GM12875 (cell line): ENCODE results near the gene KRTAP5-10.
"Not testable (repeated sequence)": the region's sequence is repeated elsewhere in the genome, so short reads cannot be mapped to it uniquely, and the experiment has no call there.

Experiments used
- H3K4me3 ChIP-seq: one replicate; pipeline ENCODE4 v1.5.1; 2011; ENCODE audit warnings: low read depth, low read length, control low read depth
- TF ChIP-seq, protein P1 (sequence below): IDR thresholded peaks from 2 replicates; pipeline ENCODE4 v1.5.1; 2011; ENCODE audit warnings: low read depth, mild to moderate bottlenecking, control low read depth, inconsistent platforms, low read length, moderate library complexity, borderline replicate concordance; ENCODE audit not compliant: insufficient read depth

The KRTAP5-10 gene

GRCh38 chr11:71527576-71528210 is 37.7 kb upstream of the KRTAP5-10 start:
- H3K4me3 ChIP-seq = no peak overlapping the region
- TF ChIP-seq, protein P1, sequence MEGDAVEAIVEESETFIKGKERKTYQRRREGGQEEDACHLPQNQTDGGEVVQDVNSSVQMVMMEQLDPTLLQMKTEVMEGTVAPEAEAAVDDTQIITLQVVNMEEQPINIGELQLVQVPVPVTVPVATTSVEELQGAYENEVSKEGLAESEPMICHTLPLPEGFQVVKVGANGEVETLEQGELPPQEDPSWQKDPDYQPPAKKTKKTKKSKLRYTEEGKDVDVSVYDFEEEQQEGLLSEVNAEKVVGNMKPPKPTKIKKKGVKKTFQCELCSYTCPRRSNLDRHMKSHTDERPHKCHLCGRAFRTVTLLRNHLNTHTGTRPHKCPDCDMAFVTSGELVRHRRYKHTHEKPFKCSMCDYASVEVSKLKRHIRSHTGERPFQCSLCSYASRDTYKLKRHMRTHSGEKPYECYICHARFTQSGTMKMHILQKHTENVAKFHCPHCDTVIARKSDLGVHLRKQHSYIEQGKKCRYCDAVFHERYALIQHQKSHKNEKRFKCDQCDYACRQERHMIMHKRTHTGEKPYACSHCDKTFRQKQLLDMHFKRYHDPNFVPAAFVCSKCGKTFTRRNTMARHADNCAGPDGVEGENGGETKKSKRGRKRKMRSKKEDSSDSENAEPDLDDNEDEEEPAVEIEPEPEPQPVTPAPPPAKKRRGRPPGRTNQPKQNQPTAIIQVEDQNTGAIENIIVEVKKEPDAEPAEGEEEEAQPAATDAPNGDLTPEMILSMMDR = no peak

- no peak overlapping the region for H3K4me3 ChIP-seq
- TF ChIP-seq, protein P1 = no peak
These were observed 34.8 kb upstream of the KRTAP5-10 start for GRCh38 chr11:71530602-71531001.

- TF ChIP-seq, protein P1 = no peak
- H3K4me3 ChIP-seq = no peak overlapping the region
These were observed 33.2 kb upstream of the KRTAP5-10 start for GRCh38 chr11:71532036-71532610.

DNA sequence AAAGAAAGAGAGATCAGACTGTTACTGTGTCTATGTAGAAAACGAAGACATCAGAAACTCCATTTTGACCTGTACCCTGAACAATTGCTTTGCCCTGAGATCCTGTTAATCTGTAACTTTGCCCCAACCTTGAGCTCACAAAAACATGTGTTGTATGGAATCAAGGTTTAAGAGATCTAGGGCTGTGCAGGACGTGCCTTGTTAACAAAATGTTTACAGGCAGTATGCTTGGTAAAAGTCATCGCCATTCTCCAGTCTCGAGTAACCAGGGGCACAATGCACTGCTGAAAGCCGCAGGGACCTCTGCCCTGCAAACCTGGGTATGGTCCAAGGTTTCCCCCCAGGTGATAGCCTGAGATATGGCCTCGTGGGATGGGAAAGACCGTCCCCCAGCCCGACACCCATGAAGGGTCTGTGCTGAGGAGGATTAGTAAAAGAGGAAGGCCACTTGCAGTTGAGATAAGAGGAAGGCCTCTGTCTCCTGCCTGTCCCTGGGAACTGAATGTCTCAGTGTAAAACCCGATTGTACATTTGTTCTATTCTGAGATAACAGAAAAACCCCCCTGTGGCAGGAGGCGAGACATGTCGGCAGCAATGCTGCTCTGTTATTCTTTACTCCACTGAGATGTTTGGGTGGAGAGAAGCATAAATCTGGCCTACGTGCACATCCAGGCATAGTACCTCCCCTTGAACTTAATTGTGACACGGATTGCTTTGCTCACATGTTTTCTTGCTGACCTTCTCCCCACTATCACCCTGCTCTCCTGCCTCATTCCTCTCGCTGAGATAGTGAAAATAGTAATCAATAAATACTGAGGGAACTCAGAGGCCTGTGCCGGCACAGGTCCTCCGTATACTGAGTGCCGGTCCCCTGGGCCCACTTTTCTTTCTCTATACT is 30.4 kb upstream of the KRTAP5-10 start:
- H3K4me3 ChIP-seq = not testable (repeated sequence)

DNA sequence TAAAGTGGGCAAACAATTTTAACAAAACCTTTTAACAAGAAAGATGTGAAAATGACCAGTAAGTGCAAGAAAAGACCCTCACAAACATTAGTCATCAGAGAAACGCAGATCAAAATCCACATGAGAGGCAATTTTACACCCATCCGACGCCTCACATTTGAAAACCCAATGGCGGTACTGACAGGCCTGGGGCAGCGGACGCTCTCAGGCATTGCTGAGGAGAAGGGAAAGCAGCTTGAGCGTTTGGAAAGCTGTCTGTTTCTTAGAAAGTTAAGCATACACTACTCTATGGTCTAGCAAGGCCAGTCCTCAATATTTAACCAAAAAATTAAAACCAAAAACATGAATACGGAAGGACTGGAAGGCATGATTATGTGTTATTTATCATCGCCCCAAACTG is 29.5 kb upstream of the KRTAP5-10 start:
- H3K4me3 ChIP-seq = no peak overlapping the region
- TF ChIP-seq, protein P1 = no peak

DNA sequence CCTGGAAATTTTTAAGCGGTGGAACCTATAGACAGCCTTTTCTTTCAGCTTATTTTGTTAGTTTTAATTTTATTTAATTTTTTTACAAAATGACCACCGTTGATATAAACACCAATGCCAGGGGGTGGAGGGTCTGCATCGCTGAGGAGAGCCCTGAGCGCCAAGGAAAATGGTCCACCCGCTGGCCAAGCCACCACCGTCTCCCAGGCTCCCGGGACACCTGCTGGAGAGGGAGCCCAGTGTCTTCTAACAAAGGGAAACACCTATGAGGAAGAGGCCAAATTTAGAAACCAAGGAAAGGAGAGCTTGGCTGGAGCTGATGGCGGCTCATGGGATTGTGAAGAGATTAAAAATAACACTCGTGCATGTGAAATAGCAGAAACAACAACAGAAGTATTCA is 27.8 kb upstream of the KRTAP5-10 start:
- TF ChIP-seq, protein P1 = no peak
- H3K4me3 ChIP-seq = no peak overlapping the region

GRCh38 chr11:71537977-71538665 is 27.2 kb upstream of the KRTAP5-10 start, which contains the start of gene KRTAP5-8:
TSS of gene KRTAP5-8 (plus strand) at chr11:71538025. CDS start at chr11:71538056, 31 bp downstream.
- H3K4me3 ChIP-seq = not testable (repeated sequence)
